ENCODE measurements around the gene DDX23. TPM values are rescaled to one million over a fixed set of nuclear protein-coding genes. Genes with fewer than 3 reads are reported as not detected.
A peak's percentile ranks its signal among the peaks of the same experiment; 100 is the strongest.

Gene DDX23
- total and polyA plus RNA-seq, 2 of the 4 experiments (the other 2 are of a cell fraction), result 61.8 to 81.9 TPM

DNA sequence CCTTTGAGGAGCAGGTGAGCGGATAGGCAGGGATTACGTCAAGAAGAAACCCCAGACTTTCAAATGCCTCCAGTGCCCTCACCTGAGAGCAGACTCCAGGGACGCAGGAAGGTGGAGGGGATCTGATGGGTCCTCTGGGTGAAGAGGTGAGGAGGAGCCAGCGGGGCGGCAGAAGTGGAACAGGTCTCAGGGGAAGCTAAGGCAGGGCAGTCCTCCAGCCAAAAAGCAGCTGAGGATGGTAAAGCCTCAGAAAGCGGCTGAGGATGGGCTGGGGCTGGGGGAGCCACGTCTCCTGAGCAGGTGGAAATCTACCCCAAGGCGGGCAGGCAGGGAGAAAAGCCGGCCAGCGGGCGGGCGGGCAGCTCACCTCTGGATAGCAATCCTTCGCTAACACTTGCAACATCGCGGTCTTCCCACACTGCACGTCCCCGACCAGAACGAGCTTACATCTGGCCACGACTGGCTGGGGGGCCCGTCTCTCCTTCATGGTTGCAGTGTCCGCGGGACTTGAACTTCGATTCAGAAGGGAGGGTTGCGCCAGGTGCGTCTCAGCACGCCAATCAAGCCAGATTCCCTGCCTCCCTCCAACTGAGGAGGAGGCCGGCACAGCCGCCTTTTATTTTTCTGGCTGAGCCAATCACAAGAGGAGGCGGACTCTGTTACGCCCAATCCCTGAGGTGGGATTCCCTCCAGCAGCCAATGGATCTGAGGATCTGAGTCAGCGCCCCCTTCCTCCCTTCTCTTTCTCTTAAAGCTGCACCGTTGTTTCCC is 13.5 kb upstream of the DDX23 start, which contains the start of gene RND1:
RND1 (minus strand) TSS at position 590 of the 771 bp plus-strand sequence; CDS start at position 487, 103 bp downstream.
- Histone ChIP-seq H2AFZ (replicated peaks; ENCODE audit: low read length, poor library complexity) (peak within 1 kb of the TSS; percentile 96), H4K5ac (ENCODE audit: low read depth, low read length) (peak within 1 kb of the TSS; percentile 43), H3K9me3 (ENCODE audit: control insufficient read depth, insufficient read depth, low read length) (no peaks in the 10 kb centered on the region), H3K56ac (ENCODE audit: extremely low read depth, insufficient read depth, low read length) (no peak within 1 kb of the TSS), H4K8ac (ENCODE audit: low read depth in 2 of 2, low read length in 2 of 2) (peak within 1 kb of the TSS; percentile 67 to 89), H2AK9ac (replicated peaks; ENCODE audit: low read depth, low read length, poor library complexity) (peak within 1 kb of the TSS; percentile 2), H3K4me3 (ENCODE audit: insufficient read depth, low read depth, low read length) (peak within 1 kb of the TSS; percentile 72), H3K27me3 (ENCODE audit: control insufficient read depth, insufficient read depth, low read length) (peaks cover 45% of the 10 kb centered on the region), H3K4me1 (ENCODE audit: control insufficient read depth, insufficient read depth, low read length) (no peaks in the 10 kb centered on the region), H4K20me1 (ENCODE audit: insufficient read depth, low read length) (no peaks in the 10 kb centered on the region; the same call in 1 of the 2 replicates), H3K4ac (ENCODE audit: low read depth, low read length) (peak within 1 kb of the TSS; percentile 7; the same call in 1 of the 2 replicates), H3K23ac (ENCODE audit: low read depth, low read length) (no peak within 1 kb of the TSS), H2BK15ac (ENCODE audit: low read depth, low read length) (no peak within 1 kb of the TSS), H3K18ac (ENCODE audit: low read depth, low read length) (peak within 1 kb of the TSS; percentile 10; the same call in 1 of the 2 replicates), H2AK5ac (ENCODE audit: low read depth, low read length) (no peak within 1 kb of the TSS), H3K9me1 (ENCODE audit: insufficient read depth, low read length) (0 out of 2 replicates have a peak, but pooled peaks cover 5% of the 10 kb centered on the region), H3K14ac (replicated peaks; ENCODE audit: low read depth, low read length) (0 out of 2 replicates have a peak within 1 kb of the TSS, but pooled peaks have one; percentile 45), H3K27ac (ENCODE audit: insufficient read depth, low read length) (no peak within 1 kb of the TSS), H3K36me3 (ENCODE audit: control insufficient read depth, insufficient read depth, low read length) (no peaks in the 10 kb centered on the region), H3K9ac (ENCODE audit: low read depth, low read length) (no peak within 1 kb of the TSS), H2BK120ac (ENCODE audit: low read depth, low read length) (no peak within 1 kb of the TSS), H3K4me2 (ENCODE audit: low read depth, low read length) (peak within 1 kb of the TSS; percentile 93), H4K91ac (ENCODE audit: insufficient read depth, low read depth, low read length) (peak within 1 kb of the TSS; percentile 27; the same call in 1 of the 2 replicates), H3K79me1 (ENCODE audit: low read depth in 1 of 2, low read length in 2 of 2) (no peaks in the 10 kb centered on the region), H2BK5ac (ENCODE audit: low read depth, low read length, poor library complexity, severe bottlenecking) (no peak within 1 kb of the TSS), H2BK20ac (ENCODE audit: low read depth, low read length) (no peak within 1 kb of the TSS)
- intact Hi-C loops (cut with micrococcal nuclease) (no loop called here), in situ Hi-C loops (cut with MboI; ENCODE audit: low sequenced_read_pairs) (no loop called here), dilution Hi-C loops (cut with HindIII; ENCODE audit: low sequenced_read_pairs, unreplicated experiment) (no loop called here)
- POLR2A ChIA-PET (ENCODE audit: unreplicated experiment), result interaction anchor here (0.5 to 0.6 kb wide), 2 partner anchors 11 to 653 kb away, joined by 3 read pairs; no protein-coding TSS in a partner anchor
- peak; percentile 100 for ATAC-seq (ENCODE audit: low read depth)
- peak; percentile 90 for DNase-seq
- WGBS, 2 experiments (ENCODE audit: extremely low coverage in 2 of 2, insufficient read length in 1 of 2), result 0% methylated on average over 4 of the region's 32 CpGs; no CpG with 5 or more reads in 1 of the 2 experiments
- no TSS peak for BruUV-seq (replicated peaks)
- CTCF ChIA-PET, result interaction anchor here (0.8 to 2.2 kb wide), 4 partner anchors 12 to 25 kb away, joined by 3 to 6 read pairs (median 3); no protein-coding TSS in a partner anchor
- no peak for TF ChIP-seq RAD21 (IDR thresholded peaks at IDR 0.05; ENCODE audit: low read length)
- TF ChIP-seq BHLHE40 (IDR thresholded peaks at IDR 0.05; ENCODE audit: low read depth, low read length), result no peak
- TF ChIP-seq POLR2A (IDR thresholded peaks at IDR 0.05; ENCODE audit: low read depth, low read length), result peak; percentile 92
- TF ChIP-seq FOS (IDR thresholded peaks at IDR 0.05; ENCODE audit: low read depth, low read length), result peak; percentile 54; the same call in 1 of the 2 replicates
- peak; percentile 72 for TF ChIP-seq MAFK (IDR thresholded peaks at IDR 0.05; ENCODE audit: low read depth, low read length)
- peak; percentile 39; the same call in 1 of the 2 replicates for TF ChIP-seq MAZ (IDR thresholded peaks at IDR 0.05; ENCODE audit: borderline replicate concordance, low read depth, low read length)
- peak; percentile 71; the same call in 1 of the 2 replicates for TF ChIP-seq CEBPB (IDR thresholded peaks at IDR 0.05; ENCODE audit: low read depth, low read length)
